NCI-H1048 (cell line): ENCODE data around the gene AKR7A2.

ENCODE experiments used
- DNase-seq: peaks from one replicate; lab custom pipeline; 2025; lab: John Stamatoyannopoulos, UW

Gene AKR7A2

DNA sequence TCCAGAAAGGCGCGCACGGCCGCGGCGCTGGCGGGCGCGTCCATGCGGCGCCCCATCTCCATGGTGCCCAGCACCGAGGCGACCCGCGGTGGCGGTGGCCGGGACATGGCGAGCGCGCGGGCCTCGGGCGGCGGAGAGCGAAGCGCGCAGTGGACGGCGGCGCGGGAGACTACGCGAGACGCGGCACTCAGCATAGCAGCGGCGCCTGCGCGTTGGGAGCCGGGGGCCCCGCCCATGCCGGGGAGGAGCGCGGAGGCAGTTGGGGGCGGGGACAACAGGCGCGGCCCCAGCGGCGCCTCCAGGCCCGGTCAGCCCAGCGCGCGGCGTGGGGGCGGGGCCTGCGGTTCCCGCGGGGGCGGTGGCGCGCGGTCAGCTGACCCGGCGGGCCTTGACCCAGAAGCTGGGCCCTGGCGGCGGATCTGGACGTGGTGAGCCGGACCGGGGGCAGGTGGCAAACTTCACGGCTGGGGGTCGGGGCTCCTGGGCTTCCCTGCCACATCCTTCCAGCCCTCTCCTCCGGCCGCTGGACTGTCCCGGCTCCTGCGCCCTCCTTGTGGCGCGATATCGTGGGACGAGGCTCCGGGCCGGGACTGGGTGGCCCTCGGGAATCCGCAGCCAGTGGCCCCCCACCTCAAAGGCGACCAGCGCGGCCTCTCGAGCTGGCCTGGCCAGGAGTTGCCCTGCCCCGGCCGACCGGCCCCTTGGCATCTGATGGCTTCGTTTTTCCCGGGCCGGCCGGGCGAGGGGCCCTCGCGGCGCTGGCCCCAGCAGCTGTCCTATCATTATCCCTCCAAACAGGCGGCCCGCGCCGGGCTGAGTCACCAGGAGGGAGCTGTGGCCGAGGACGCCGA is at the start of gene AKR7A2, which contains the start of gene SLC66A1:
TSS of gene AKR7A2 (minus strand) at position 214 of the 851 bp plus-strand sequence. CDS start at position 194, 20 bp downstream.
TSS of gene SLC66A1 (plus strand) at position 396 of the 851 bp plus-strand sequence. CDS start 5,352 bp downstream, outside the sequence.
- DNase-seq = peak; percentile 71

DNA sequence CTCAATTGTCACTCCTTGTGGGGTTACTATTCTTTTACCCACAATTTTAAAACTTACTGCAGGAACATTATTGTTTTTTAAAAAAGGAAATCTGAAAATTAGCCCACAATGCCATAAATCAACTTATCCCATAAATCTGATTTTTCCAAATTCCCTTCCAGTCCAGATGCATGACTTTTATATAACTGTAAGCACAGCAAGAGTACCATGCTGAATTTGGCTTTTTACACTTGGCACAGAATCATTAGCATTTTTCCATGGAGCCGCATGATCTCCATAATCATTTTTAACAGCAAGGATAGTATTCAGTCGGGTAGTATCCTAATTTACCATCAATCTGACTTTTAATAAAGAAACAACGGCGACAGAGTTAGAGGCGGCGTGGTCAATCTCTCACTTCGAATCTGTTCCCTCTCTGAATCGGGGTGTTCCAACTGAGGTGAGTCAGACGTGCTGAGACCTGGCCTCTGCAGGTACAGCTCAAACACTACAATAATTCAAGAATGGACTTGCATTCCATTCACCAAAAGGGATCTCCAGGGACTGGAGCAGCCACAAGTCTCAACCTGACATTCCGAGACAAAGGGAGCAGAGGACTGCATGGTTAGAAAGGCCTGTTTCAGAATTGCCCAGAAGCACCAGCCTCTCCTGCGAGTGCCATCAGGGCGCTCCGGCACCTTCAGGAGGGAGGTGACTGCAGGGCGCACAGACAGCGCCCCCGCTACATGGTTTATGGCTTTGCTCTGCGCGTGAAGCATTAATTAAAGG is 49.1 kb upstream of the AKR7A2 start:
- DNase-seq = no peak

DNA sequence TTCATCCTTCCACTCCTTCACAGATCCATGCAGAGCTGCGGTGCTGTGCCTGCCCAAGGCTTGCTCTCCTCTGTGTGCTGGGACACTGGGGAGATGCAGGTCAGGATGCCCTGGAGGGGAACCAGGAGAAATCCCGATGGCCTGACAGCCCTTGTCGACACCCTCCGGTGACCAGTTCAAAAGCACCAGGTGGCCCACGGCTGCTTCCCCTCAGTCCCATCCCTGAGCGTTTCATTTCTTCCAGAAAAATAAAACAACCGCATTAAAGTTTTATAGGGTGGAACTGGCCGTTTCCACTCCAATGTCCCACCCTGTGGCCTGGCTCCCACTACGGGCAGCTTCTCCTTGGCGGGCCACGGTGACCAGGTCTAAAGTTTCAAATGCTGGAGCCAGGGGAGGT is 48.5 kb upstream of the AKR7A2 start:
- no peak for DNase-seq

DNA sequence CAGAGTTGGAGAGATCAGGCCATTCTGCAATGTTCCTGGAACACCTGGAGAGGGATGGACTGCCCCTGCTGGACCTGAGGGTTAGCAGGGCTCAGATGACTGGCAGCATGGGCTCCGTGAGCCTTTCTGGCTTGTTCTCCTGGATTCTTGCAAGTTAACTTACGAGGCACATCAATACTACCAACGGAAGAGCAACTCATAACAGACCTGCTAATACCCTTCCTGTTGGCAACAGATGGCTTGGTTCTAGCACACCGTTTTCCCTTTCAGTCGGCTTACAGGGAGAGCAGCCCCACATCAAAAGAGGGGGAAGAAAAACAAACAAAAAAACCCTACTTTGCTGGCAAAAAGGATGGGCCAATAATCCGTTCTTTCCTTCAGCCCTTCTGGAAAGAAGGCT is 48.1 kb upstream of the AKR7A2 start:
- no peak for DNase-seq

DNA sequence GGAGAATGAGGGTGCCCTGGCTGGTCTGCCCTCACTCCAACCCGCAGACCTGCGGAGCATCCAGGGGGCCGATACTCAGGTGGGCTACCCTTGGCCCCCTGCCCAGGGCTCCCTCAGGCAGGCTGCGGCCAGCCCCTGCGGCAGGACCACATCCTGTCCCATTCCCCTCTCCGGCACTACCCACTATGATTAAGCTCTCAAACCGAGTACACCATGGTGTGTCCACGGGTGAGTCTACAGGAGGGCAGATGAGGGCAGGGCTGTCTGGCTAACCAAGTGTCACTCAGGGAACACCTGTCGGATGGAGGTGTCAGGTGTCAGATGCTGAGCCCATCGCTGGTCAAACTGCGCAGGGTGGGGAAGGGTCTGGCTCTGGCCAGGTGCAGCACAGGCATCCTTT is 47.4 kb upstream of the AKR7A2 start:
- no peak for DNase-seq

DNA sequence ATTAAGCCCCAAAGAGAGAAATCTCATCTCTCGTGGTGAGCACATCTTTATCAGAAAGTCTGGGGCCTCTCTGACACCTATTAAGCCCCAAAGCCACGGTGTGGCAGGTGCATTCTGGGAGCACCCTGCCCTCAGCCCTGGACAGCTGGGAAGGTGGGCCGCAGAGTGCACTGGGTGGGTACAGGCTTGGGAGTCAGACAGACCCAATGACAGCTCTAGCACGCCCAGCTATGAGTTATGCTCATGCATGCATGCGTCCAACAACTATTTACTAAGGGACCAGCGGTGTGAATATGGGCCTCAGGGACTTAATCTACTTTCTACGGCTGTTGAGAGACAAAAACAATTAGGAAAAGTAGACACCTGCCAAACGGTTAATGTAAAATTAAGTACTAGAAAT is 46.8 kb upstream of the AKR7A2 start:
- DNase-seq = no peak

DNA sequence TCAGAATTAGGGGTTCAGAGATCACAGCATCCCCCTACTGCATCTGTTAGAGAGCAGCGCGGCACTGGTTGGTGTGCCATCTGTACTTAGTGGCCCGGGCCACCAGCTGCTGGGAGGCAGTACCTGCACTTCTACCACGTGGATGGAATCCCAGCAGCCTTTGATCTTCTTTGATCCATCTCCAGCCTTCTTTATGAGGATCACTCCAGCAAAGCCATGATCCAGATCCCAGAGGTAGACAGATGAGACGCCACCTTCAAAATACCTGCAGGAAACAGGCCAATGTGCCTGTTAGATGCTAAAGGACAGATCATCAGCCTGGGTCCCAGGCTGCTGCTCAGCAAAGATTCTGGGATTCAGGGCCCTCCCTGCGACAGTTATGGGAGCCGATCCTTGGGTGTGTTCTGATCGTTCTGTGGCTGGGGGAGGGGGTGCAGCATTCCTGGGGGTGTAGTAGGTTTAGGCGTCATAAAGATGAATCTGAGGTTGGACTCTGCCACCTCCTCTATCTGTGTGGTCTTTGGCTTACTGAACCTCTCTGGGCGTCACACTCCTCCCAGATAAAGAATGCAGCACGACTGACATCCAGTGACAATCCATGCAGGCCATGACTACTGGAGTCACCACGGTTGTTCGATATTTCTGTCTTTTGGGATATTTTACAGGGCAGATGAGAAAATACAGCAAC is 45.5 kb upstream of the AKR7A2 start:
- no peak for DNase-seq

DNA sequence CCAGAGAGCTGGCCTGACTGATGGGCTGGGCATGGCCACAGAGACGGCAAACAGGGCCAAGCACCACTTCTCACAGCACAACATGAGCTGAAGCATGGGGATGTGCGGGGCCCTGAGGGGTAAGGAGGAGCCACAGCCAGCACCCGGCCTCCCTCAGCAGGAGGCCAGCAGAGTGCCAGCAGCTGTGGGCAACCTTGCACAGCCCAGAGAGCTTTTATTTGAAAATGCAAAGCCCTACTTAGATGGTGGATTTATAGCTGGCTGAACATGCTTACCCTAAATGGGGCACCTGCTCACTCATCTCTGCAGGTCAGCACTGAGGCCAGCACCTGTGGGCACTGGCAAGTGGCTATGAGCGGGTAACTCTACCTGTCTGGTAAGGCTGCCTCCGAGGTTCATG is 44.3 kb upstream of the AKR7A2 start:
- DNase-seq = no peak

DNA sequence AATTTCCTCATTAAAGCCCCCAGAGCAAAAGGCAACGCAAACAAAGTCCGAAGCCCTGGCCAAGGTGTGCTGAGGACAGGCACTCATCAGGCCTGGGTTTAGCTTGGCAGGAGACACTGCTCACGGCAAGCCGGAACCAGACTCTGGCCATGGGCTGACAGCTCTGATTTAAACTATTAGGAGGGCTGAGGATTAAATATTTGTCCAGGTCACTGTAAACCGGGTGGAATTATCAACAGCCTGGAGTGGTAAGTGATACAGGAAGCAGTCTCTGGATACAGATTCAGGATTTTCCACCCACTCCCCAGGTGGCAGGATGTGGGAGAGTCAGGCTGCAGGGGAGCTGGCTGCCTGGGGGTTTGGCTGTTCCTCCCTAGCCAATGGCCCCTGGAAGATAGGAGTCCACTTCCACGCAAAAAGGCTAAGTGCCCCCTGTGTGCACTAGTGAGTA is 42.6 kb upstream of the AKR7A2 start:
- DNase-seq = no peak

DNA sequence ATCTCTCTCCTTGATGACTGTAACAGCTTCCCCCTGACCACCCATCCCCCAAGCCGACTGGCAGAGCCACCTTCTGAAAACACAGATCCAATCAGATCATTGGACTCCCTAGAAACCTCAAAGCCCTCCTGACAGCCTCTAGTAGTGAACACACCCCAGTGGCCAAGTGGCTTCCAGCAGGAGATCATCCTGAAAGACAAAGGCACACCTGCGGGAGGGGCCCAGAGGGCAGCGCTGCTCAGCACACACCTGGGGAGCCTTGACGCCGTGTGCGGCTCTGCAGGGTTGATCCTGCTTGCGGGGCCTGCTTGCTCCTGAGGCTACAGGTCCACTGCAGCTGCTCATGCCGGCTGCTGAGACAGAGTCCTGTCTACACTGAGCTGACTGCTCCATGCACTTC is 41.7 kb upstream of the AKR7A2 start:
- no peak for DNase-seq

DNA sequence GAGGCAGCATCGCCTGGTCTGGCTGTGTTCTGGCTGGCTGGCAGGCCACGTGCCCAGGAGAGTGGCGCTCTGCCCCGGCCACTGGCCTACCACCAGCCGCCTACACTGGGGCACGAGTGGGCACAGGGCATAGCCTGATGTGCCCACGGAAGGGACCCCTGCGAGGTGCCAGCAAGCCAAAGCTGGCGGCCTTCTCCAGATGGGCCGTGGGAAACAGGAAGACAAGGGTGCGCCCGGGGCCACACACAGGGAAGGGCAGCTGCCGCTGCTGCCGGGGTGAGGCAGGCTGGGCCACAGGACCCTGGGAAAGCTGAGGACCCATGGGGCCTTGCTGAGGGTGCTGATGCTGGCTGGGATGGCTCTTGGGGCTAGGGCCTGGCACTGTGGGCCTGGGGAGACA is 40.9 kb upstream of the AKR7A2 start:
- DNase-seq = no peak

DNA sequence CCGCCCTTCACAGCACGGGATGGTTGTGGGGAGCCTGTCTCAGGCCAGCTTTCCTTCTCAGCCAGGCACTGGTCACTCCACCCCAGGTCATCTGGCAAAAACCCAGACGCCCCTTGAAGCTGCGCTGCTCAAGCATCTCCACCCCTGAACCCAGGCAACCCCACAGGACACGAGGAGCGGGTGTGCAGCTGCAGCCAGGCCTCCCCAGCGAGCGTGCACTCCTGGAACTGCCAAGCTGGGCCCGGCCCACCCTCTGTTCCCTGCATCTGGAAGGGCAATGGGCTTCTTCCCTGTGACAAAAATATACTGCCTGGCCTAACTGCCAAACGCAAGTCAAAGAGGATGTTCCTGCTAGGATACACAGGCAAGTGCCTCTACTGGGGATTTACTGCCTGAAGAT is 39.9 kb upstream of the AKR7A2 start:
- no peak for DNase-seq

DNA sequence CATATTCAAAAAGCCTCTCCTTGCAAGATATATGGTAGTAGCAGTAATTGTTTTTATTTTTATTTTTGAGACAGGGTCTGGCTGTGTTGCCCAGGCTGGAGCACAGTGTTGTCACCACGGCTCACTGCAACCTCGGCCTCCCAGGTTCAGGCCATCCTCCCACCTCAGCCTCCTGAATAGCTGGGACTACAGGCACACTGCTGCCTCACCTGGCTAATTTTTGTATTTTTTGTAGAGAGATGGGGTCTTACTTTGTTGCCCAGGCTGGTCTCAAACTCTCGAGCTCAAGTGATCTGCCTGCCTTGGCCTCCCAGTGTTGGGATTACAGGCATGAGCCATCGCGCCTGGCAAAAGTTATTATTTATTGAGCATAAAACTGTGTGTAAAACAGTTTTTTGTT is 38.6 kb upstream of the AKR7A2 start:
- DNase-seq = no peak

DNA sequence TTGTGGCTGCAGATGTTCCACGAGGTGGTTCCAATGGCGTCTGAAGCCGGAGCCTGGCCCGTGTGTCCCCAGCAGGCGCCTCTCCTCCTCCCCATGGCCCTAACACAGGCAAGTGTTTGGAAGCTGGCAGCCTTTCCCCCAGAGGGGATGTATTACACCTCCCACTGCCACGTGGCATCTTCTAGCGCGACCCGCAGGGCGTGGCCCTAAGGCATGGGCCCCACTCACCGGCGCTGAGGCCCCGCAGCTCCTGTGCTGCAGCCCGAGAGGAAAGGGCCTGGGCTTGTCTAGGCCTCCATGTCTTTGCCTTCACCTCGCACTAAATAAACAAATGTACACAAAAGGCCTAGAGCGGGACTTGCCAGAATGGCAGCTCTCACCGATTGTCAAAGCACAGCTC is 38.1 kb upstream of the AKR7A2 start:
- DNase-seq = no peak

DNA sequence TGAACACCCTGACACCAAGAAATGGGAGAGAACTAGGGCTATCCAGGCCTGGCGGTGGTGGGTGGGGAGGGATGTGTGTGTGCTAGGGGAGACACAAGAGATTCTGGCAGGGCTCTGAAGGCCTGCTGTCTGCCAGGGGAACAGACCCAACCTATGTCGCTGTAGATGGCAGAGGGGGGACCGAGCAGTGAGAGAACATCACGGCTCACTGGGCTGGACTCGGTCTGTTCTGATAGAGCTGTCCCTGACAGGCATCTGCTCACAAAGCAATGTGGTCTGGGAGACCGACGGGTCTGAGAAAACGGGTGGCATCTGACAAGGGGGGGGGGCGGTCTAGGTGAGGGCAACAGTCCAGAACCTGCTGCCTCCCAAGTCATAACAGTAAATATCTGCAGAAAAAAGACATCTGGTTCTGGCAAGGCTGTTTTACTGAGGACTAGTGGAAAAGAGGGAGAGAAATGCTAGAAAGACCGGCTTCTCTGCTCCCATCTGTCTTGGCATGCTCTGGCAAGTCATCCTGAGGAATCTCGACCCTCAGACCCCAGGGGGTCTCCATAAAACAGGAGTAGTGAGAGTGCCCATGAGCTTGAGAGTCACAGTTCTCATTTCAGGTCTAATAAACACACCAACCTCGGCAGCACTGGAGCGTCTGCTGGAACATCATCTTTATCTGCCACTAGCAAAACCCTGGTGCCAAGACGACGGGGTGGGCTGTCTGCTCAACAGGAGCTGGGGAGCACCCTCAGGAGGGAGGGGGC is 36.7 kb upstream of the AKR7A2 start:
- DNase-seq = no peak

DNA sequence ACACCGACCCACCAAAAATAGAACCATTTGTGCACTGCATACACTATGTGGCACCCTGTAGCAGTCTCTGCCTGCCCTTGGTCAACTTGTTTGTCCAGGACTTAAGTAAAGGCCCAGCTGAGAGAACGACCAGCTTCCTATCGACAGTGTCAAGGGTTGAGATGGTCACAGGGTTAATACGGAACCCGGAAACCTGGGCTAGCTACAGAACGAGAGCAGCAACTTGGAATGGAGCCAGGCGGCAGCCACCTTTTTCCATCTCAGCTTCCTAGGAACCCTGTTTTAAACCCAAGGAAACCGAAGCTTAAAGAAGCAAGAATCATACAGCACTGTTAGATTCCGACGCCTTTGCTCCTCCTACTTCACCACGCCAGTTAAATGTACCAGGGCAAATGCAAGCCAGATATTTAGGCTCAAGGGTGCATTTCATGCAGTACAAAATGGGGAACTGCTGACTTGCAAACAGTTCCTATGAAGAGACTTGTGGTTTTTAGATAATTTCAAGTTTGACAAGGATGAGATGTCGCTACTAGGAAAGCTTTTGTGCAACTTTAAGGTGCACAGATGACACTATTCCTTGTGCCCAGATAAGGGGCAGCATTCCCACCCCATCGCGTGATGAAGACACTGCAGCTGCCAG is 35.7 kb upstream of the AKR7A2 start:
- no peak for DNase-seq

DNA sequence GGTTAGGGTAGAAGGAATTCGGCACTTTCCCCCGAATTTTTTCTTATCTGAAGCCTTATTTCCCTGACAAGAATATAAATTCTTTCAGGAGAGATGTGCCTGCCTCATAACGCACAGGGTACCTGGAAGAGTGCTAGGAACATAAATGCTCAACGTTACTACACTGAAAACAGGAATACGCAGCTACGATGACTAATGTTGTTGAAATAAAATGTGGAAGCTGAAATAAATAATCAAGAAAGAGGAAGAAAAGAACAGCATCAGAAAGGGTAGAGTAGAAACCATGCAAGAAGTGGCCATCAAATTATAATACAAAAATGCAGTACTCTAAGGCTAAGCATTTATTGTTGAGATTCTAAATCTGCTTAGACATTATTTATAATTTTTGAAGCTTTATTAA is 34.1 kb upstream of the AKR7A2 start:
- no peak for DNase-seq

DNA sequence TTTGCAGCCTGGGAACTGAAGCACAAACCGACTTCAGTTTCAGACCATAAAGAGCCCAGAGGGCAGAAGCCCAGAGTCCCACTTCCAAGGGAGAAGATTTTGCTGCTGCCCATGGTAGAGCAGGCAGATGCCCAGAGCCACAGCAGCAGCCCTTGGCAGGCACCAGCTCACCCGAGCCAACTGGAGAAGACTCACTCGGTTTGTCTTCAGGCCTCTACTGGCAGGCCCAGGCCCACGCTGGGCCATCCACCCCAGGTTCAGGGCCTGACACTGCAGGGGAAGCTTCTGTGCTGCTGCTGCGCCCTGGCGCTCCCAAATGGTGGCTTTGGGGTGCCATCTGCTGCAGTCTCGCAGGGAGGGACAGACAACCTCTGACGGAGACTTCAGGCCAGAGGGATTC is 33.4 kb upstream of the AKR7A2 start:
- DNase-seq = no peak

DNA sequence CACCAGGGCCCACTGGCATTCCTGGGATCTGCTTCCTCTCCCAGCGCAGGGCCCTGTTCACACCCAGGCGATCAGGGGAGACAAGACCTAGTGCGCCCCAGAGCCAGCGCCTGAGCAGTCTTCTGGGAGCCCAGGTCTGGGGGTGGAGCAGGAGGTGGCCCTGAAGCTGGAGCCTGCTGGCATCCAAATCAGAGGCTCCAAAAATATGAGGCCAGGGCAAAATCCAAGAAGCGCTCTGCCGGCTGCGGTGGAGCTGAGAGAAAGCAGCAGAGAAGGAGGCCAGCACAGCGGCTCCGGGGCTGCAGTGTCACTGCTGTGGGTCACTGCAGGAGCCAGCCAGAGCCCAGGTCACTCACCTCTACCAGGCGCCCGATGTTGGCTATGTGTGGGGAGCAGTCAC is 32.9 kb upstream of the AKR7A2 start:
- DNase-seq = no peak

DNA sequence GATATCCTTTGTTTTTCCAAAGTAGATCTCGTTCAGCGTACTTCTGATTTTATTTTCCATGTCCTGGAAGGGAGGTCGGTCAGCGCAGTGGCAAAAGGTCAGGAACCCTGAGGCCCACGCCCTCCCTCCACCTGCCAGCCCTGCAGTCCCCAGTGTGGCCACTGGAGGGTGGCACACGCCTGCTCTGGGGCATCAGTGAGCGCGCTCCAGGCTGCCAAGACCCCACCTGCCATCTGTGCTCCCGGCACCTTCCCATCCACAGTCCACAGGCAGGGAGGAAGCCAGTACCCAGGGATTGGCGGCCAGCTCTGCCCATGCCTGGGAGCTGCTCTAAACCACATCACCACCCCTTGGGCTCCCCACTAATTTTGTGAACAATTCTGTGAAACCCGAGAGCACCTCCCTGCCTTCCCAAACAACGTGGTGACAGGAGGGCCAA is 32.4 kb upstream of the AKR7A2 start:
- no peak for DNase-seq

DNA sequence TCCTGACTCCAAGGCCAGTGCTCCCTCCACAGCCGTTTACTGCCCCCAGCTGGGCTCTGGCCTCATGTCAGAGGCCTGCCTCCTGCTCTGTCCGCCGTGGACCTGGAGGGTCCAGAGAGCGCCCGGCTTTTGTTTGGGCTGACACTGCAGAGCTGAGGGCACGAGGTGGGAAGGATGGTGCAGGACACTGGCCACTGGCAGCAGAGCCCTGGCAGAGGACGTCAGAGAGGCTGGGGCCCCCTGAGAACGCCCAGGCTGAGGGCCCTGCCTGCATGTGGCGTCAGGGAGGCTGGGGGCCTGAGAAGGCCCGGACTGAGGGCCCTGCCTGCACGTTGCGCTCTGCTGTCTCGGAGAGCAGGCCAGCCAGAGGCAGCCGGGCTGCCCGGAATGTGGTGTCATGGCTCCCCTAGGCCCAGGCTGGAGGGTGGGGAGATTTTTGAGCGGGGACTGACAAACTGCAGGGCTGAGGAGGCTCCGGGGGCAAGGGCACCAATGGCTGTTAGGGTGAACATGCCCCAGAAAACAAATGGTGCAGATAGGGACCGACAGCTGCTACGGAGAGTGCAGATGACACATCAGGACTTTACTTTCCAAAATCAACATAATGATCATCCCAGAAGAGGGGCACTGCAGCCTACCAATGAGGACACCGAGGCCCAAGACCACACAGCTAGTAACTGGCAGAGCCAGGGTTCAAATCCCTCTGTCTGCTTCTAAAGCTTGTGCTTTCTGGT is 31.8 kb upstream of the AKR7A2 start:
- DNase-seq = no peak
